H9 (cell line): ENCODE results near the gene STK32B. TPM values are rescaled to one million over a fixed set of nuclear protein-coding genes. Genes with fewer than 3 reads are reported as not detected.

Source experiments
- DNase-seq: peaks from one replicate; pipeline ENCODE4 v3.0.0-alpha.2; 2017
- H2AFZ ChIP-seq: one replicate; pipeline ENCODE4 v1.6.1; 2013; ENCODE audit warnings: mild to moderate bottlenecking, low read length, control low read depth, moderate library complexity
- H2AK5ac ChIP-seq: 2 replicates; pipeline ENCODE4 v1.6.1; 2013; ENCODE audit warnings: low read length, control low read depth, mixed read lengths; ENCODE audit not compliant: insufficient read length
- H2BK120ac ChIP-seq: one replicate; pipeline ENCODE4 v1.6.1; 2013; ENCODE audit warnings: low read depth, mild to moderate bottlenecking, low read length, control low read depth, inconsistent platforms; ENCODE audit not compliant: poor library complexity, severe bottlenecking
- H2BK12ac ChIP-seq: 2 replicates; pipeline ENCODE4 v1.6.1; 2013; ENCODE audit warnings: low read length, control low read depth, mixed read lengths, low read depth; ENCODE audit not compliant: insufficient read length
- H2BK15ac ChIP-seq: 2 replicates; pipeline ENCODE4 v1.6.1; 2013; ENCODE audit warnings: low read depth, low read length, control low read depth
- H2BK20ac ChIP-seq: one replicate; pipeline ENCODE4 v1.6.1; 2013; ENCODE audit warnings: low read depth, mild to moderate bottlenecking, low read length, control low read depth, inconsistent platforms; ENCODE audit not compliant: poor library complexity, severe bottlenecking
- H2BK5ac ChIP-seq: 2 replicates; pipeline ENCODE4 v1.6.1; 2013; ENCODE audit warnings: low read length, control low read depth, mixed read lengths; ENCODE audit not compliant: insufficient read length
- H3K14ac ChIP-seq: 2 replicates; pipeline ENCODE4 v1.6.1; 2013; ENCODE audit warnings: low read length, control low read depth; ENCODE audit not compliant: insufficient read depth
- H3K18ac ChIP-seq: 2 replicates; pipeline ENCODE4 v1.6.1; 2013; ENCODE audit warnings: low read depth, mild to moderate bottlenecking, mixed read lengths, low read length, control low read depth; ENCODE audit not compliant: insufficient read length
- H3K23ac ChIP-seq: 2 replicates; pipeline ENCODE4 v1.6.1; 2013; ENCODE audit warnings: low read length, control low read depth, mixed read lengths, low read depth; ENCODE audit not compliant: insufficient read length
- H3K23me2 ChIP-seq: 2 replicates; pipeline ENCODE4 v1.6.1; 2013; ENCODE audit warnings: low read depth, mild to moderate bottlenecking, mixed read lengths, low read length, control low read depth; ENCODE audit not compliant: insufficient read length, poor library complexity, severe bottlenecking
- H3K27ac ChIP-seq: 2 replicates; pipeline ENCODE4 v1.5.1; 2013; ENCODE audit warnings: low read length, control low read depth, mixed read lengths, low read depth; ENCODE audit not compliant: insufficient read length
- H3K27me3 ChIP-seq: 2 replicates; pipeline ENCODE4 v1.6.1; 2013; ENCODE audit warnings: low read length, control low read depth, inconsistent platforms; ENCODE audit not compliant: insufficient read depth
- H3K4ac ChIP-seq: 2 replicates; pipeline ENCODE4 v1.6.1; 2013; ENCODE audit warnings: low read depth, mild to moderate bottlenecking, control low read depth, inconsistent platforms, low read length, moderate library complexity
- H3K4me1 ChIP-seq: 2 replicates; pipeline ENCODE4 v1.6.1; 2013; ENCODE audit warnings: low read length, control low read depth, inconsistent platforms; ENCODE audit not compliant: insufficient read depth
- H3K4me2 ChIP-seq: 2 replicates; pipeline ENCODE4 v1.6.1; 2013; ENCODE audit warnings: low read length, control low read depth, mixed read lengths; ENCODE audit not compliant: insufficient read length, insufficient read depth
- H3K56ac ChIP-seq: 2 replicates; pipeline ENCODE4 v1.6.1; 2013; ENCODE audit warnings: low read depth, mild to moderate bottlenecking, mixed read lengths, low read length, control low read depth; ENCODE audit not compliant: insufficient read length
- H3K79me1 ChIP-seq: 2 replicates; pipeline ENCODE4 v1.6.1; 2013; ENCODE audit warnings: low read depth, mild to moderate bottlenecking, moderate library complexity, low read length, control low read depth, inconsistent platforms; ENCODE audit not compliant: insufficient read depth, poor library complexity, severe bottlenecking
- H3K79me2 ChIP-seq: 2 replicates; pipeline ENCODE4 v1.6.1; 2013; ENCODE audit warnings: low read length, control low read depth, inconsistent platforms; ENCODE audit not compliant: insufficient read depth
- H3K9ac ChIP-seq: 2 replicates; pipeline ENCODE4 v1.6.1; 2013; ENCODE audit warnings: low read length, control low read depth, mixed read lengths; ENCODE audit not compliant: insufficient read length; ENCODE audit errors: extremely low read depth
- H3K9me3 ChIP-seq: one replicate; pipeline ENCODE4 v1.6.1; 2013; ENCODE audit warnings: low read depth, low read length, inconsistent platforms; ENCODE audit not compliant: control insufficient read depth
- H3T11ph ChIP-seq: one replicate; pipeline ENCODE4 v1.6.1; 2013; ENCODE audit warnings: mild to moderate bottlenecking, low read length, control low read depth, inconsistent platforms
- H4K20me1 ChIP-seq: one replicate; pipeline ENCODE4 v1.6.1; 2013; ENCODE audit not compliant: control insufficient read depth, insufficient read length, insufficient read depth
- H4K5ac ChIP-seq: 2 replicates; pipeline ENCODE4 v1.6.1; 2013; ENCODE audit warnings: low read depth, mild to moderate bottlenecking, mixed read lengths, low read length, control low read depth; ENCODE audit not compliant: insufficient read length
- H4K8ac ChIP-seq: replicated peaks from 2 replicates; pipeline ENCODE4 v1.6.1; 2013; ENCODE audit warnings: low read length, control low read depth, mixed read lengths, low read depth; ENCODE audit not compliant: insufficient read length
- H4K91ac ChIP-seq: 2 replicates; pipeline ENCODE4 v1.6.1; 2013; ENCODE audit warnings: low read depth, mild to moderate bottlenecking, moderate library complexity, mixed read lengths, low read length, control low read depth; ENCODE audit not compliant: insufficient read length
- H3K27ac Mint-ChIP-seq, 3 experiments: 2 replicates in 2 of 3; 3 replicates in 1 of 3; pipeline ENCODE4 v1.8.0; 2020 to 2021; ENCODE audit warnings: mixed read lengths in 3 of 3, mild to moderate bottlenecking in 1 of 3, moderate library complexity in 1 of 3
- H3K27me3 Mint-ChIP-seq: 2 replicates; pipeline ENCODE4 v1.8.0; 2021; ENCODE audit warnings: low read depth, mild to moderate bottlenecking, moderate library complexity, mixed read lengths
- H3K36me3 Mint-ChIP-seq, 3 experiments: 2 replicates in 2 of 3; 3 replicates in 1 of 3; pipeline ENCODE4 v1.8.0; 2020 to 2021; ENCODE audit warnings: low read depth in 3 of 3, mixed read lengths in 3 of 3; ENCODE audit not compliant: insufficient read depth in 1 of 3
- H3K4me1 Mint-ChIP-seq, 2 experiments: 2 replicates each; pipeline ENCODE4 v1.8.0; 2020; ENCODE audit warnings: mixed read lengths in 2 of 2
- H3K4me3 Mint-ChIP-seq, 2 experiments: 2 replicates in 1 of 2; 3 replicates in 1 of 2; pipeline ENCODE4 v1.8.0; 2020 to 2021; ENCODE audit warnings: mild to moderate bottlenecking in 2 of 2, mixed read lengths in 2 of 2, moderate library complexity in 1 of 2
- H3K9me3 Mint-ChIP-seq, 2 experiments: 2 replicates in 1 of 2; 3 replicates in 1 of 2; pipeline ENCODE4 v1.8.0; 2020; ENCODE audit warnings: mild to moderate bottlenecking in 2 of 2, mixed read lengths in 2 of 2, moderate library complexity in 1 of 2
- WGBS: extraction: QIAGEN DNeasy Blood & Tissue Kit; methylation state at CpG from one replicate; pipeline ENCODE4 v1.1.7; 2013; ENCODE audit warnings: missing lambda C conversion rate, low lambda C conversion rate, mixed read lengths; ENCODE audit not compliant: insufficient read length; ENCODE audit errors: extremely low coverage; 5-methylcytosine and 5-hydroxymethylcytosine counted together
- total RNA-seq: library from RNA; stranded (reverse); gene quantifications from 2 replicates; pipeline ENCODE4 v1.2.1, GENCODE V29; 2021
- TF ChIP-seq, protein P1 (sequence below): fragments of 200-600 bp; sonication (generic); conservative IDR thresholded peaks from 3 replicates; pipeline ENCODE4 v1.8.0; 2021; ENCODE audit warnings: antibody characterized with exemption, mild to moderate bottlenecking

STK32B gene
- total RNA-seq, 1 experiment from 2014 or later = 1.0 TPM

DNA sequence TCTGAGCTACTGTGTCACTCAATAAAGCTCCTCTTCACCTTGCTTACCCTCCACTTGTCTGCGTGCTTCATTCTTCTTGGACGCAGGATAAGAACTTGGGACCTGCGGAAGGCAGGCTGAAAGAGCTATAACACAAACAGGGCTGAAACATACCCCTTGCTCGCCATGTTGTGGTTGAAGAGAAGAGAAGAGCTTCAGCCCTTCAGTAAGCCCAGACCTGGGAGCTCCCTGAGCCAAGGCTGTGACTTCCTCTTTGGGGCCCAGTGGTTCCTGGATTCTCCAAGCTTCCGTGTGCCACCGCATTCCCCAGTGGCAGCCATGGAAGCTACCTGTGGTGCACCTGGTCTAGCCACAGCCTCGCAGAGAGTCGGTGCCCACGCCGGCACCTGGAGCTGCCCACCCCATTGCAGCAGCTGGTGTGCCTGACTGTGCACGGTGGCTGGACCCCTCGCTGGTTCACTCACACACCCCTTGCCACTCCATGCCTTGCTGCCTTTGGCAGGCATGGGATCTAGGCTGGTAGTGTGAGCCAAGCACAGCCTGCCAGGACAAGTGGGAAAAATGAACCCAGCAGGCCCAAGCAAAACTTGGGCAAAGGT is 496.5 kb downstream of the STK32B start:
- Histone ChIP-seq H4K5ac (no peak overlapping the region), H3K23ac (no peak overlapping the region), H3T11ph (no peak overlapping the region), H3K14ac (no peak overlapping the region), H3K23me2 (no peaks in the 10 kb centered on the region), H3K4me2 (no peak overlapping the region), H3K18ac (no peak overlapping the region), H2BK15ac (no peak overlapping the region), H3K79me1 (no peaks in the 10 kb centered on the region), H3K56ac (no peak overlapping the region), H3K9ac (no peak overlapping the region), H3K4ac (no peak overlapping the region), H2AFZ (no peak overlapping the region), H2BK5ac (no peak overlapping the region), H3K27me3 (no peaks in the 10 kb centered on the region), H4K20me1 (no peaks in the 10 kb centered on the region), H3K9me3 (peaks cover 13% of the 10 kb centered on the region), H3K79me2 (no peaks in the 10 kb centered on the region), H4K91ac (no peak overlapping the region), H2BK20ac (no peak overlapping the region), H2BK120ac (no peak overlapping the region), H2AK5ac (no peak overlapping the region), H4K8ac (no peak overlapping the region), H2BK12ac (no peak overlapping the region), H3K27ac (no peak overlapping the region), H3K4me1 (no peaks in the 10 kb centered on the region)
- no peak for DNase-seq
- Mint-ChIP-seq H3K4me3 (no peak overlapping the region), H3K4me1 (no peaks in the 10 kb centered on the region), H3K27me3 (no peaks in the 10 kb centered on the region), H3K36me3 (peaks cover 20 to 30% (median 29%) of the 10 kb centered on the region in 3 experiments), H3K9me3 (peaks cover 30 to 33% of the 10 kb centered on the region in 2 experiments), H3K27ac (no peak overlapping the region)
- WGBS = no CpG with 5 or more reads among the region's 12 CpGs
- TF ChIP-seq, protein P1, sequence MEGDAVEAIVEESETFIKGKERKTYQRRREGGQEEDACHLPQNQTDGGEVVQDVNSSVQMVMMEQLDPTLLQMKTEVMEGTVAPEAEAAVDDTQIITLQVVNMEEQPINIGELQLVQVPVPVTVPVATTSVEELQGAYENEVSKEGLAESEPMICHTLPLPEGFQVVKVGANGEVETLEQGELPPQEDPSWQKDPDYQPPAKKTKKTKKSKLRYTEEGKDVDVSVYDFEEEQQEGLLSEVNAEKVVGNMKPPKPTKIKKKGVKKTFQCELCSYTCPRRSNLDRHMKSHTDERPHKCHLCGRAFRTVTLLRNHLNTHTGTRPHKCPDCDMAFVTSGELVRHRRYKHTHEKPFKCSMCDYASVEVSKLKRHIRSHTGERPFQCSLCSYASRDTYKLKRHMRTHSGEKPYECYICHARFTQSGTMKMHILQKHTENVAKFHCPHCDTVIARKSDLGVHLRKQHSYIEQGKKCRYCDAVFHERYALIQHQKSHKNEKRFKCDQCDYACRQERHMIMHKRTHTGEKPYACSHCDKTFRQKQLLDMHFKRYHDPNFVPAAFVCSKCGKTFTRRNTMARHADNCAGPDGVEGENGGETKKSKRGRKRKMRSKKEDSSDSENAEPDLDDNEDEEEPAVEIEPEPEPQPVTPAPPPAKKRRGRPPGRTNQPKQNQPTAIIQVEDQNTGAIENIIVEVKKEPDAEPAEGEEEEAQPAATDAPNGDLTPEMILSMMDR = no peak

Other genes with a start within 250 kb of the STK32B start
- gene MSX1, start 191.8 kb upstream of the STK32B start, total RNA-seq = not detected in 2 replicates
- 1.4 and 1.7 TPM in 2 replicates for gene CYTL1, start 32.0 kb upstream of the STK32B start, total RNA-seq